ENCODE results near the gene PPP1R15B. TPM values are rescaled to one million over a fixed set of nuclear protein-coding genes. Genes with fewer than 3 reads are reported as not detected.
A peak's percentile ranks its signal among the peaks of the same experiment; 100 is the strongest.

Gene PPP1R15B
- total and polyA plus RNA-seq, 8 donors, result 31.8 to 53.0 (median 39.3) TPM

DNA sequence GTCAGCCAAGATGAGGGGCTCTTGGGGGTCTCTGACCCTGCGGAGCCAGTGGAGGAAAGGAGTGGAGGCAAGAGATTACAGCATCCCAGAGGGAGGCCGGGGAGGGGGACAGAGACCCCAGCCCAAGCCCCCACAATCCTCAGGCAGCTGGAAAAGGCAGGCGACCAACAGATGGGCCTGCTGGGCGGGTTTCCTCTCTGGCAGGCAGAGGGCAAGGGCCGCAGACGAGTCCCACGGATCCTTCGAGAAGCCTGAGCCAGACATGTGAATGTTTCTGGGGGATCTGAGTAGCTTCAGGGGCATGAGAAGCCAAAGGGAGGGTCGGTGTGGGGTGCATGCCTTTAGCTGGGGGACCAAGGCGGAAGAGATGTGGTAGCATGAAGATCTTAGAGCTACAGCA, 49.8 kb downstream of the PPP1R15B start:
- ATAC-seq, result no peak
- H3K27ac ChIP-seq, result no peak overlapping the region
- H3K4me1 ChIP-seq, result peaks cover 0 to 14% of the 10 kb centered on the region in 2 donors
- H3K36me3 ChIP-seq, result no peaks in the 10 kb centered on the region
- intact Hi-C loops (cut with DNase I), result loop anchor here in 1 of 2 donors (5.0 kb wide), 1 partner anchor 199 kb away; no protein-coding TSS in a partner anchor
- no peaks in the 10 kb centered on the region for H3K9me3 ChIP-seq
- DNase-seq, result no peak
- peaks cover 0 to 34% of the 10 kb centered on the region in 2 donors for H3K27me3 ChIP-seq
- no peak overlapping the region for H3K4me3 ChIP-seq
- TF ChIP-seq, protein P1, sequence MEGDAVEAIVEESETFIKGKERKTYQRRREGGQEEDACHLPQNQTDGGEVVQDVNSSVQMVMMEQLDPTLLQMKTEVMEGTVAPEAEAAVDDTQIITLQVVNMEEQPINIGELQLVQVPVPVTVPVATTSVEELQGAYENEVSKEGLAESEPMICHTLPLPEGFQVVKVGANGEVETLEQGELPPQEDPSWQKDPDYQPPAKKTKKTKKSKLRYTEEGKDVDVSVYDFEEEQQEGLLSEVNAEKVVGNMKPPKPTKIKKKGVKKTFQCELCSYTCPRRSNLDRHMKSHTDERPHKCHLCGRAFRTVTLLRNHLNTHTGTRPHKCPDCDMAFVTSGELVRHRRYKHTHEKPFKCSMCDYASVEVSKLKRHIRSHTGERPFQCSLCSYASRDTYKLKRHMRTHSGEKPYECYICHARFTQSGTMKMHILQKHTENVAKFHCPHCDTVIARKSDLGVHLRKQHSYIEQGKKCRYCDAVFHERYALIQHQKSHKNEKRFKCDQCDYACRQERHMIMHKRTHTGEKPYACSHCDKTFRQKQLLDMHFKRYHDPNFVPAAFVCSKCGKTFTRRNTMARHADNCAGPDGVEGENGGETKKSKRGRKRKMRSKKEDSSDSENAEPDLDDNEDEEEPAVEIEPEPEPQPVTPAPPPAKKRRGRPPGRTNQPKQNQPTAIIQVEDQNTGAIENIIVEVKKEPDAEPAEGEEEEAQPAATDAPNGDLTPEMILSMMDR (IDR thresholded peaks at IDR 0.05), result no peak

DNA sequence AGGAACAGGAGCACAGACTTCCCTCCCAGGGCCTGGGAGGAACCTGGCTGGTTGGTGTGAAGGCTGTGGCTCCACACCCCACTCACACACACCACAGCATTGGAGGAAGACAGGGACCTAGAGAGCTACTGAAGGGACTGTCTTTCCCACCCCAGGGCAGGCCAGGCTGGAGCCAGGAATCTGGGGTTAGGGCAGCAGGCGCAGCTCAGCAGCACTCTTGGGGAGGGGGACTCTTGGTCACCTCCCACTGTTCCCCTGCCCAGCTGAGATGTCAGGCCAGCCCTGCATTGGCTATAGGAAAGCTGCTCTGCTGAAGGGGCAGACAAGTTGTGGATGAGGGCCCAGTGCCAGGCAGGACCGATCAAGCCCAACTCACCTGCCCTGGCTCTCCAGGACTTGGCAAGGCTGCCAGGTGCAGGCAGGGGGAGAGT, 50.3 kb downstream of the PPP1R15B start:
- H3K27me3 ChIP-seq, result peaks cover 0 to 34% of the 10 kb centered on the region in 2 donors
- H3K4me3 ChIP-seq, result no peak overlapping the region
- H3K4me1 ChIP-seq, result peaks cover 0 to 14% of the 10 kb centered on the region in 2 donors
- ATAC-seq, result no peak
- peak in 1 of 4 donors; percentile 64 for DNase-seq
- H3K36me3 ChIP-seq, result no peaks in the 10 kb centered on the region
- no peak overlapping the region for H3K27ac ChIP-seq
- TF ChIP-seq, protein P1 (IDR thresholded peaks at IDR 0.05), result no peak
- intact Hi-C loops (cut with DNase I), result loop anchor here in 1 of 2 donors (5.0 kb wide), 1 partner anchor 199 kb away; no protein-coding TSS in a partner anchor
- H3K9me3 ChIP-seq, result no peaks in the 10 kb centered on the region

DNA sequence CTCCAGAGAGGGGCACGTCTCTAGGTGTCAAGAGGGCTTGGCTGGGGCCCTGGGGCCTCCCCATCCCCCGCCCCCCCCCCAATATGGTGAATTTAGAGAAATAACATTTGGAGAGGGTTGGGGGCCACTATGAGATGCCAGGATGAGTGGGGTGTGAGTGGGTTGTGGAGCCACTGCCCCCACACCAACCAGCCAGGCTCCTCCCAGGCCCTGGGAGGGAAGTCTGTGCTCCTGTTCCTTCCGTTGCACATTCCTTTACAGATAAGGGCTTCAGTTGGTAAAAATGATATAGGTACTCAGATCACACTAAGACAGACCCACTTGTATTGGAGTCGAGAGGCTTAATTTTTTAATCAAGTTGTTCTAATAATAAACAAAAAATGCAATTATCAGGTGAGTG, 51.3 kb downstream of the PPP1R15B start:
- DNase-seq (no peak), ATAC-seq (no peak)
- TF ChIP-seq, protein P1 (IDR thresholded peaks at IDR 0.05), result no peak
- Histone ChIP-seq H3K27me3 (peaks cover 0 to 34% of the 10 kb centered on the region in 2 donors), H3K36me3 (no peaks in the 10 kb centered on the region), H3K4me1 (peaks cover 0 to 14% of the 10 kb centered on the region in 2 donors), H3K4me3 (no peak overlapping the region), H3K27ac (no peak overlapping the region), H3K9me3 (no peaks in the 10 kb centered on the region)
- intact Hi-C loops (cut with DNase I), result loop anchor here in 1 of 2 donors (5.0 kb wide), 1 partner anchor 198 kb away; no protein-coding TSS in a partner anchor

DNA sequence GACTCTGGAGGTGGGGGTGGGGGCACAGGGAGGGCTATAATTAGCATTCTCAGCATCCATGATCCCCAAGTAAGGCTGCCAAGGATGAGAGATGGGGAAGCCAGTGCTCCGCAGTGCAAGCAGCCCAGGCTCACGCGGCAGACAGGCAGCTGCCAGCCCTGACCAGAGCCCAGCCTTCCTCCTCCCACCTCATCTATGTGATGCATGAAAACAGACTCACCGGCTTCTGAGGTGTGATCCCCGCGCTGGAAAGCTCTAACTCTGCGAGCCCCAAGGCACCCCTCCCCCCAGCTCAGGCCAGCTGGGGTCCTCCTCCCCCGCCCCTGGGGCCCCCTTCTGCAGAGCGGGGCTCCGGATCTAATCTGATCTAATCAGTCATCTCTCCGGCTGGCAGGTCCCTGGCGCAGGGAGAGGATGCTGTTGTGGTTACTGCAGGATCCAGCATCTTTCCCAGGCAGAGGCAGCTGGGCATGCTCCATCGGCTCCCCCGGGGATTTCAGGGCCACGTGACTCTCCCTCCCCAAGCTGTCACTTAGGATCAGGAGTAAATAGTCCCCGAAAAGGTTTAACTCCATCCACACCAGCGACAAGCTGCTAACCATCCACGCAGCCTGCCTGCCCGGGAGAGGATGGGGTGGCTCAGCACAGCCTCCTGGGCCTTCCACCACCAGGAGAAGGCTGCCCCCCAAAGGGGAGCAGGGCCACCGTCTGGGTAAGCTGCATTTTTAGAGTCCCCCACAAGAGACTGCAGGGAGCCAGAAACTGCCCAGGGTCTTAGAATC, 52.0 kb downstream of the PPP1R15B start, which contains the start of gene PLEKHA6:
TSS of gene PLEKHA6 (minus strand) at position 456 of the 782 bp plus-strand sequence. CDS start 86,202 bp downstream, outside the sequence.
- H3K9me3 ChIP-seq, result no peaks in the 10 kb centered on the region
- no peak within 1 kb of the TSS for H3K4me3 ChIP-seq
- intact Hi-C loops (cut with DNase I), result loop anchor here in 1 of 2 donors (5.0 kb wide), 1 partner anchor 197 kb away; no protein-coding TSS in a partner anchor
- H3K4me1 ChIP-seq, result peaks cover 0 to 14% of the 10 kb centered on the region in 2 donors
- no peak within 1 kb of the TSS for H3K27ac ChIP-seq
- H3K36me3 ChIP-seq, result no peaks in the 10 kb centered on the region
- peaks cover 0 to 34% of the 10 kb centered on the region in 2 donors for H3K27me3 ChIP-seq
- DNase-seq, result peak in 2 of 4 donors; percentile 58 to 61
- TF ChIP-seq, protein P1 (IDR thresholded peaks at IDR 0.05), result no peak
- ATAC-seq, result no peak

DNA sequence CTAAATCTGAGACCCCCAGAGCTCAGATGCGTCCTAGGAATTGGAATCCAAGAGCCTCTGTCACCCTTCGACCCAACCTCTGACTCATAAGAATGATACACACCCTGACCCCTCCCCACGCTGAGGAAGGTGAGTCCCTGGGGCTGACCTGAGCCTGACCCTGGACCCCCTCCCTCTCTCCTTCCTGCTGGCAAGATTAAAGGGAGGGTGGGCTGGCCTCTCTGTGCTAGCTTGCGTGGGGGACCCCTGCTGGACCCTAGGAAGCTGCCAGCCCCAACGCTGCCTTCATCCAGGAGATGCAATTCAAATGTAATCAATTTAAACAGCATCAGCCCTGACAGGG, 52.5 kb downstream of the PPP1R15B start:
- Histone ChIP-seq H3K27me3 (peaks cover 0 to 34% of the 10 kb centered on the region in 2 donors), H3K36me3 (no peaks in the 10 kb centered on the region), H3K4me3 (no peak overlapping the region), H3K4me1 (peaks cover 0 to 13% of the 10 kb centered on the region in 2 donors), H3K27ac (no peak overlapping the region), H3K9me3 (no peaks in the 10 kb centered on the region)
- TF ChIP-seq, protein P1 (IDR thresholded peaks at IDR 0.05), result no peak
- intact Hi-C loops (cut with DNase I), result no loop called here
- no peak for DNase-seq
- ATAC-seq, result no peak
